GM21360 (cell line): ENCODE measurements around the gene AKT2.

ENCODE experiments used
- ATAC-seq: cut with Tn5 transposase; IDR thresholded peaks from one replicate; pipeline ENCODE4 v1.9.1; 2021; ENCODE audit warnings: mild to moderate bottlenecking, moderate library complexity; ENCODE audit not compliant: unreplicated experiment

The AKT2 gene

GRCh38 chr19:40302224-40303011, 17.3 kb upstream of the AKT2 start:
- no peak for ATAC-seq

- no peak for ATAC-seq
Observed at GRCh38 chr19:40300668-40301067, 15.5 kb upstream of the AKT2 start.

- ATAC-seq, result no peak
Observed at GRCh38 chr19:40298026-40298425, 12.9 kb upstream of the AKT2 start.

GRCh38 chr19:40294560-40294959, 9.4 kb upstream of the AKT2 start:
- no peak for ATAC-seq

- ATAC-seq, result no peak
Observed at GRCh38 chr19:40286971-40287421, 1.9 kb upstream of the AKT2 start.

- no peak for ATAC-seq
Observed at GRCh38 chr19:40286235-40286970, 1.3 kb upstream of the AKT2 start.

- ATAC-seq, result peak; percentile 78
Observed at GRCh38 chr19:40285353-40286234, 449 bp upstream of the AKT2 start.

GRCh38 chr19:40284251-40284500, 969 bp downstream of the AKT2 start:
- no peak for ATAC-seq

- no peak for ATAC-seq
Observed at GRCh38 chr19:40283414-40284250, 1.5 kb downstream of the AKT2 start.

GRCh38 chr19:40282920-40283319, 2.2 kb downstream of the AKT2 start:
- no peak for ATAC-seq

GRCh38 chr19:40282209-40282580, 3.0 kb downstream of the AKT2 start:
- no peak for ATAC-seq

- no peak for ATAC-seq
Observed at GRCh38 chr19:40281381-40282208, 3.5 kb downstream of the AKT2 start.

- ATAC-seq, result no peak
Observed at GRCh38 chr19:40280608-40281221, 4.4 kb downstream of the AKT2 start.

- ATAC-seq, result no peak
Observed at GRCh38 chr19:40279761-40280607, 5.2 kb downstream of the AKT2 start.

GRCh38 chr19:40279120-40279551, 6.0 kb downstream of the AKT2 start:
- ATAC-seq, result no peak

GRCh38 chr19:40278361-40279035, 6.6 kb downstream of the AKT2 start:
- no peak for ATAC-seq

- no peak for ATAC-seq
Observed at GRCh38 chr19:40277356-40278059, 7.6 kb downstream of the AKT2 start.
